Left kidney (tissue), 8 donors: ENCODE results near the gene SPG21. TPM values are rescaled to one million over a fixed set of nuclear protein-coding genes. Genes with fewer than 3 reads are reported as not detected.
"Not testable (repeated sequence)": the region's sequence is repeated elsewhere in the genome, so short reads cannot be mapped to it uniquely, and the experiment has no call there.

Experiments
- DNase-seq: peaks from one replicate; pipeline ENCODE4 v3.0.0-alpha.2; 2013
- long read RNA-seq, 8 donors: transcript quantifications; one replicate each; lab custom pipeline, GENCODE V29; 2026
- polyA plus RNA-seq: library from polyadenylated mRNA; unstranded; fragments of 120-200 nt; gene quantifications from one replicate; pipeline ENCODE4 v1.2.1, GENCODE V29; 2013; ENCODE audit not compliant: insufficient read length

SPG21 gene, protein sequence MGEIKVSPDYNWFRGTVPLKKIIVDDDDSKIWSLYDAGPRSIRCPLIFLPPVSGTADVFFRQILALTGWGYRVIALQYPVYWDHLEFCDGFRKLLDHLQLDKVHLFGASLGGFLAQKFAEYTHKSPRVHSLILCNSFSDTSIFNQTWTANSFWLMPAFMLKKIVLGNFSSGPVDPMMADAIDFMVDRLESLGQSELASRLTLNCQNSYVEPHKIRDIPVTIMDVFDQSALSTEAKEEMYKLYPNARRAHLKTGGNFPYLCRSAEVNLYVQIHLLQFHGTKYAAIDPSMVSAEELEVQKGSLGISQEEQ
- polyA plus RNA-seq, result 135 TPM
- long read RNA-seq, donor 1, transcript SPG21-201 (9 exons, 1,822 nt), result major isoform, 39 of 47 reads
- long read RNA-seq, donor 1, partial matches to known transcripts, result 5 of 47 reads
- long read RNA-seq, donor 1, other reads (novel, unspliced or antisense), result 0 of 47 reads
- long read RNA-seq, donor 2, transcript SPG21-201 (9 exons, 1,822 nt), result major isoform, 43 of 45 reads
- long read RNA-seq, donor 2, partial matches to known transcripts, result 0 of 45 reads
- long read RNA-seq, donor 2, other reads (novel, unspliced or antisense), result 0 of 45 reads
- long read RNA-seq, donor 3, transcript SPG21-201 (9 exons, 1,822 nt), result major isoform, 27 of 38 reads
- long read RNA-seq, donor 3, partial matches to known transcripts, result 10 of 38 reads
- long read RNA-seq, donor 3, other reads (novel, unspliced or antisense), result 0 of 38 reads
- long read RNA-seq, donor 4, partial matches to known transcripts, result 0 of 1 reads
- long read RNA-seq, donor 4, other reads (novel, unspliced or antisense), result 0 of 1 reads
- long read RNA-seq, donor 5, transcript SPG21-201 (9 exons, 1,822 nt), result major isoform, 65 of 77 reads
- long read RNA-seq, donor 5, transcript SPG21-203 (9 exons, 1,613 nt), result minor isoform, 5 of 77 reads
- long read RNA-seq, donor 5, partial matches to known transcripts, result 6 of 77 reads
- long read RNA-seq, donor 5, other reads (novel, unspliced or antisense), result 0 of 77 reads
- long read RNA-seq, donor 6, transcript SPG21-201 (9 exons, 1,822 nt), result major isoform, 31 of 34 reads
- long read RNA-seq, donor 6, partial matches to known transcripts, result 0 of 34 reads
- long read RNA-seq, donor 6, other reads (novel, unspliced or antisense), result 0 of 34 reads
- long read RNA-seq, donor 7, transcript SPG21-201 (9 exons, 1,822 nt), result major isoform, 41 of 61 reads
- long read RNA-seq, donor 7, partial matches to known transcripts, result 11 of 61 reads
- long read RNA-seq, donor 7, other reads (novel, unspliced or antisense), result 0 of 61 reads
- long read RNA-seq, donor 8, transcript SPG21-201 (9 exons, 1,822 nt), result major isoform, 21 of 24 reads
- long read RNA-seq, donor 8, partial matches to known transcripts, result 0 of 24 reads
- long read RNA-seq, donor 8, other reads (novel, unspliced or antisense), result 0 of 24 reads

GRCh38 chr15:64989416-64990167 is at the start of gene SPG21:
SPG21 (minus strand) TSS chr15:64989914; CDS start chr15:64983569, 6,345 bp downstream.
- peak; percentile 91 for DNase-seq

GRCh38 chr15:65038836-65039235 is 49.1 kb upstream of the SPG21 start:
- DNase-seq, result no peak

- no peak for DNase-seq
Measured at GRCh38 chr15:65038428-65038827, 48.7 kb upstream of the SPG21 start.

- DNase-seq, result no peak
Measured at GRCh38 chr15:65037309-65037708, 47.6 kb upstream of the SPG21 start.

DNA sequence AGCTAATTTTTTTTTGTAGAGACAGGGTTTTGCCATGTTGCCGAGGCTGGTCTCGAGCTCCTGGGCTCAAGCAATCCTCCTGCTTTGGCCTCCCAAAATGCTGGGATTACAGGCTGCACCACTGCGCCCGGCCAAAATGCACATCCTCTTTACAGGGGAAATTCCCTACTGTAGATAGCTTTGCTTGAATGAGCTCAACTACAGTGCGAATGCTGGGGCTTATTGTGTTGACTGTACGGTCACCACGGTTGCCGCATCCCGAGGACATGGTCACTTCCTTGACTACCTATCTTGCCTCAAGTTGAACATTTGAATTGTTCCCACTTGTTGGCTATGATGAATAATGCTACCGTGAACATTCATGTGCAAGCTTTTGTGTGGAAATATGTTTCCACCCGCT is 45.0 kb upstream of the SPG21 start:
- no peak for DNase-seq

- no peak for DNase-seq
Measured at GRCh38 chr15:65033659-65034269, 44.0 kb upstream of the SPG21 start.

GRCh38 chr15:65032801-65033537 is 43.3 kb upstream of the SPG21 start:
- peak; percentile 71 for DNase-seq

DNA sequence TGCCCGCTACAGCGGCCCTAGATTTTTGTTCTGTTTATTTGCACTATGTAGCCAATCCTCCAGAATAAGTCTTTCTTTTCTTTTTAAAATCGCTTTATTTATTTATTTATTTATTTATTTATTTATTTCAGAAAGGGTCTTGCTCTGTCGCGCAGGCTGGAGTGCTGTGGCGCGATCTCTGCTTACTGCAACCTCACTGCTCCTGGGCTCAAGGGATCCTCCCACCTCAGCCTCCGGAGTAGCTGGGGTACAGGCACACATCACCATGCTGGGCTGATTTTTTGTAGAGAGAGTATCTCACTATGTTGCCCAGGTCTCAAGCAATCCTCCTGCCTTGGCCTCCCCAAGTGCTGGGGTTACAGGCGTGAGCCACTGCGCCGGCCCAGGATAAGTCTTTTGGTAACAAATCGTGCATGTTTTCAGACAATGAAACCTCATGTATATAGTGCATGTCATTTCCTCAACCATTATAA is 40.1 kb upstream of the SPG21 start:
- no peak for DNase-seq

- peak; percentile 90 for DNase-seq
Measured at GRCh38 chr15:65028921-65029735, 39.4 kb upstream of the SPG21 start, which contains the start of gene MTFMT. MTFMT (minus strand) TSS chr15:65029639; CDS start chr15:65029613, 26 bp downstream.

GRCh38 chr15:65028338-65028737 is 38.6 kb upstream of the SPG21 start:
- no peak for DNase-seq

- DNase-seq, result no peak
Measured at GRCh38 chr15:65027593-65027992, 37.9 kb upstream of the SPG21 start.

- DNase-seq, result no peak
Measured at GRCh38 chr15:65026756-65027155, 37.0 kb upstream of the SPG21 start.

- DNase-seq, result no peak
Measured at GRCh38 chr15:65021488-65021887, 31.8 kb upstream of the SPG21 start.

- no peak for DNase-seq
Measured at GRCh38 chr15:65020419-65020818, 30.7 kb upstream of the SPG21 start.

DNA sequence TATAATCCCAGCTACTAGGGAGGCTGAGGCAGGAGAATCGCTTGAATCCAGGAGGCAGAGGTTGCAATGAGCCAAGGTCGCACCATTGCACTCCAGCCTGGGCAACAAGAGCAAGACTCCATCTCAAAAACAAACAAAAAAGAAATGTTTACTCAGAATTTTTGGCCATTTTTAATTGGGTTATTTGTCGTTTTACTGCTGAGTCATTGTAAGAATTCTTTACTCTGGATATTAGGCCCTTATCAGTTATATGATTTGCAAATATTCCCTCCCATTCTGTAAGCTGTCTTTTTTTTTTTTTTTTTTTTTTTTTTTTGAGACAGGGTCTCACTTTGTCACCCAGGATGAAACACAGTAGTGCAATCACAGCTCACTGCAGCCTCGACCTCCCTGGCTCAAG is 21.5 kb upstream of the SPG21 start:
- DNase-seq, result not testable (repeated sequence)

GRCh38 chr15:65008983-65009382 is 19.3 kb upstream of the SPG21 start:
- DNase-seq, result no peak

GRCh38 chr15:65006876-65007275 is 17.2 kb upstream of the SPG21 start:
- no peak for DNase-seq

DNA sequence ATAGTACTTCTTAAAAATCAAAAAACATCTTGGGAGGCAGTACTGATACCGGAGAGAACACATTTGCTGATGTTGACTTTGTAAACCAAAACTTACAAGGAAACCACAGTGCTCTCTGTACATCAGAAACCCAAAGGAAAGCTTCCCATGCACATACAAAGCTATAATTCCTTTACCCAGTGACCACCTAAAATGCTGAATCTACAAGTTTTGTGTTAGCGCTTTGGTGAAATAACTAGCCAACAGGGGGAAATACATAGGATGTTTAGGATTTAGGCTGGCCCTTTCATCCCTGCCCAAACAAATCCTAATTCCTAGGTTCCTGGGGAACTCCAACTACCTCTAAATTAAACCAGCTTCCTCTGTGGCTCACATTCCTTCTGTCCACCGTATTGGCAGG is 15.3 kb upstream of the SPG21 start:
- DNase-seq, result no peak
